Body of pancreas (tissue), 4 donors: ENCODE results near the gene SGTA.

Experiments used
- CTCF ChIP-seq, 7 experiments: fragments of 450-650 bp in 4 of 7; fragments of 200-600 bp in 3 of 7; sonication (generic) in 3 of 7; IDR thresholded peaks; one replicate each; pipeline ENCODE4 v1.5.1; 2016 to 2019; ENCODE audit warnings: antibody characterized with exemption in 7 of 7
- POLR2A ChIP-seq, 3 donors: fragments of 450-650 bp; IDR thresholded peaks; one replicate each; pipeline ENCODE4 v1.6.1; 2016; ENCODE audit warnings: antibody characterized with exemption in 3 of 3, mild to moderate bottlenecking in 2 of 3

GRCh38 chr19:2717638-2718541, 65.2 kb downstream of the SGTA start:
- TF ChIP-seq CTCF (IDR thresholded peaks at IDR 0.05) (no peak), POLR2A (IDR thresholded peaks at IDR 0.05) (no peak)
